ENCODE measurements around the gene RUFY1. TPM values are rescaled to one million over a fixed set of nuclear protein-coding genes. Genes with fewer than 3 reads are reported as not detected.

Gene RUFY1
- total and polyA plus RNA-seq, 2 of the 13 experiments (the other 11 are each of a cell fraction or from before 2014, with no cell fraction given), result 19.9 to 31.9 TPM

- TF ChIP-seq IRF1 (CRISPR knock-in tag; IDR thresholded peaks at IDR 0.05; ENCODE audit: low read depth), result 0 out of 2 replicates have a peak, but pooled peaks have one; percentile 41
- peak; percentile 24; the same call in 1 of the 2 replicates for TF ChIP-seq ZBTB33 (CRISPR knock-in tag; IDR thresholded peaks at IDR 0.05)
- peak; percentile 95 for TF ChIP-seq DMAP1 (CRISPR knock-in tag; IDR thresholded peaks at IDR 0.05)
- peak; percentile 98 for TF ChIP-seq ZFY (CRISPR knock-in tag; IDR thresholded peaks at IDR 0.05)
- peak; percentile 70; the same call in 1 of the 2 replicates for TF ChIP-seq HINFP (CRISPR knock-in tag; IDR thresholded peaks at IDR 0.05; ENCODE audit: low read depth)
- no peak for TF ChIP-seq DNMT3B (CRISPR knock-in tag; conservative IDR thresholded peaks at IDR 0.05)
- peak; percentile 95; the same call in 1 of the 2 replicates for TF ChIP-seq EED (CRISPR knock-in tag; IDR thresholded peaks at IDR 0.05)
- TF ChIP-seq NPAS2 (CRISPR knock-in tag; IDR thresholded peaks at IDR 0.05; ENCODE audit: borderline replicate concordance), result 0 out of 2 replicates have a peak, but pooled peaks have one; percentile 22
- peak; percentile 100 for TF ChIP-seq POLR2AphosphoS5 (IDR thresholded peaks at IDR 0.05; ENCODE audit: low read depth, low read length)
- no peak for TF ChIP-seq ZSCAN12 (CRISPR knock-in tag; IDR thresholded peaks at IDR 0.05)
- peak; percentile 42; the same call in 1 of the 2 replicates for TF ChIP-seq HIC2 (CRISPR knock-in tag; IDR thresholded peaks at IDR 0.05; ENCODE audit: low read depth)
- 0 out of 2 replicates have a peak, but pooled peaks have one; percentile 28 for TF ChIP-seq PRMT3 (CRISPR knock-in tag; IDR thresholded peaks at IDR 0.05; ENCODE audit: borderline replicate concordance, low read depth)
- peak; percentile 66; the same call in 1 of the 2 replicates for TF ChIP-seq POGK (CRISPR knock-in tag; conservative IDR thresholded peaks at IDR 0.05)
- TF ChIP-seq ZNF121 (CRISPR knock-in tag; IDR thresholded peaks at IDR 0.05), result no peak
- no peak for TF ChIP-seq ZSCAN29 (CRISPR knock-in tag; conservative IDR thresholded peaks at IDR 0.05)
- TF ChIP-seq FOXP1 (IDR thresholded peaks at IDR 0.05), result no peak
- peak; percentile 11; the same call in 1 of the 2 replicates for TF ChIP-seq FOXP1 (CRISPR knock-in tag; IDR thresholded peaks at IDR 0.05)
- peak; percentile 26 for TF ChIP-seq ZNF7 (CRISPR knock-in tag; IDR thresholded peaks at IDR 0.05)
- peak; percentile 32; the same call in 1 of the 2 replicates for TF ChIP-seq FOXK1 (CRISPR knock-in tag; IDR thresholded peaks at IDR 0.05; ENCODE audit: borderline replicate concordance, low read depth)
- TF ChIP-seq ATRX (CRISPR knock-in tag; IDR thresholded peaks at IDR 0.05; ENCODE audit: borderline replicate concordance), result no peak
- no peak for TF ChIP-seq DPF2 (CRISPR knock-in tag; IDR thresholded peaks at IDR 0.05; ENCODE audit: borderline replicate concordance, low read depth)
These were observed 72.9 kb downstream of the RUFY1 start, which contains the start of gene HNRNPH1 (continued) for GRCh38 chr5:179623003-179623905.
